GM23248 (cell line): ENCODE data around the gene LOXL3.

Experiments
- EZH2 ChIP-seq: fragments of 200-600 bp; sonication (generic); IDR thresholded peaks from 2 replicates; pipeline ENCODE4 v1.6.1; 2018; ENCODE audit warnings: antibody characterized with exemption, mild to moderate bottlenecking; ENCODE audit not compliant: insufficient read depth, poor library complexity, severe bottlenecking
- EZH2phosphoT487 ChIP-seq: fragments of 200-600 bp; sonication (generic); IDR thresholded peaks from 2 replicates; pipeline ENCODE4 v1.6.1; 2018; ENCODE audit warnings: antibody characterized with exemption, moderate library complexity, mild to moderate bottlenecking, low read depth; ENCODE audit not compliant: insufficient read depth

DNA sequence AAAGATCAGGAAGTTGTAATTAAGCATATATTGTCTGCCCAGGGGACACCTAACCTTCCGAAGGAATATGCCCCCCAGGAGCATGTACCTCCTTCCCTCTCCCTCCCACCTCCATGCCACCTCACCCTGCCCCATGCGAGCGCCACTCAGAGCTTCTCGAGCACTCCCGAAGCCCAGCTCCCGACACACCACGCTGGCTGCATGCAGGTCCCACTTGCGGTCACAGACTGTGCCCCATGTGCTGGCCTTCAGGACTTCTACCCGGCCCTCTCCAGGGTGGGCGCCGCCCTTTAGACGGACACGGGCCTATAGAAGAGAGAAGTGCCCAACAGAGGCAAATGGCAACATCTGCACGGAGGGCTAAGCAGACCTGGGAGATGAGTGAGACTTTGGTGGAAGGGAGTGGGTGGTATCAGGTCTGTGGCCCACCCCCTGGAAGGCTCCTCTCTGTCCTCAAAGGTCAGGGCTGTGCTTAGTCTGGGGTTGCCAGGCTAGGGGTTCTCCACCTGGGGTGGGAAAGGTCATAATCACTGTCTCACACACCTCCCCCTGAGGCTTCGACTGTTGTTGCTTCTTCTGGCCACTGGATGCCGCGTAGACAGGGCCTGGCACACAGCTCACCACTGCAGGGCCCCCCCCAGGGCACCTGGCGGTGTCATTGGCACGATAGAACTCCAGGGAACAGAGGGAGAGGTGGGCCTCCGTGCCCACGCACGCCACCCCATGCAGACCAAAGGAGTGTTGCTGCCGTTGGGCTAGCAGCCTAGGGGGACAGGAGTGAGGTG, 17.4 kb downstream of the LOXL3 start:
- no peak for TF ChIP-seq EZH2phosphoT487
- no peak for TF ChIP-seq EZH2
